A549 (cell line): ENCODE results near the gene TRABD2B. TPM values are rescaled to one million over a fixed set of nuclear protein-coding genes. Genes with fewer than 3 reads are reported as not detected.
A peak's percentile ranks its signal among the peaks of the same experiment; 100 is the strongest.

Experiments
- ATAC-seq, 2 experiments: fragments of 200-7000 bp in 1 of 2; fragments of >200 bp in 1 of 2; cut with Nextera tagmentation in 1 of 2; cut with Tn5 transposase in 1 of 2; 3 replicates each; pipeline versions ENCODE4 v1.8.0 to v1.9.1; 2018 to 2020; ENCODE audit warnings: mild to moderate bottlenecking in 1 of 2, moderate library complexity in 1 of 2
- CTCF ChIA-PET: fragments of 300-600 bp; sonication (Branson Sonifier 250); formaldehyde crosslinking; extraction: SDS; loops from one replicate; lab custom pipeline; 2021; ENCODE audit warnings: antibody characterized with exemption, inconsistent platforms; lab: Yijun Ruan, JAX
- POLR2A ChIA-PET: fragments of 350-600 bp; formaldehyde crosslinking; extraction: SDS; loops from one replicate; lab custom pipeline; 2021; ENCODE audit warnings: antibody characterized with exemption, inconsistent platforms; lab: Yijun Ruan, JAX
- DNase-seq, 2 experiments: peaks; one replicate each; pipeline versions ENCODE4 v3.0.0 to v3.0.0-alpha.2; 2011 to 2016; ENCODE audit warnings: low read depth in 1 of 2, low spot score in 1 of 2
- FAIRE-seq: peaks from 2 replicates; lab custom pipeline; 2011; peaks lifted over from hg19 to GRCh38; lab: Jason Lieb, UNC
- H3K27ac ChIP-seq, 2 experiments: fragments of >200 bp; sonication (Bioruptor Twin); formaldehyde crosslinking; 3 replicates each; pipeline ENCODE4 v1.5.1; 2016 to 2017
- H3K4me1 ChIP-seq: fragments of >200 bp; sonication (Bioruptor Twin); formaldehyde crosslinking; 3 replicates; pipeline ENCODE4 v1.6.1; 2016
- H3K4me2 ChIP-seq: fragments of >200 bp; sonication (Bioruptor Twin); formaldehyde crosslinking; 3 replicates; pipeline ENCODE4 v1.6.1; 2016
- H3K4me3 ChIP-seq: fragments of >200 bp; sonication (Bioruptor Twin); formaldehyde crosslinking; 3 replicates; pipeline ENCODE4 v1.5.1; 2016
- H3K9me3 ChIP-seq: fragments of >200 bp; sonication (Bioruptor Twin); formaldehyde crosslinking; 3 replicates; pipeline ENCODE4 v1.6.1; 2016
- BHLHE40 ChIP-seq: IDR thresholded peaks from 2 replicates; pipeline ENCODE4 v1.6.1; 2012; ENCODE audit warnings: low read depth, low read length, inconsistent platforms
- CHD2 ChIP-seq: fragments of 150-350 bp; IDR thresholded peaks from 2 replicates; pipeline ENCODE4 v1.6.1; 2014; ENCODE audit warnings: low read length; ENCODE audit not compliant: partially characterized antibody
- E2F6 ChIP-seq: IDR thresholded peaks from 2 replicates; pipeline ENCODE4 v1.6.1; 2012; ENCODE audit warnings: low read depth, borderline replicate concordance
- EHF ChIP-seq: fragments of 250-450 bp; sonication (Bioruptor Pico); IDR thresholded peaks from 2 replicates; pipeline ENCODE4 v1.5.0; 2020; ENCODE audit warnings: mild to moderate bottlenecking
- EHMT2 ChIP-seq: fragments of 200-600 bp; sonication (generic); IDR thresholded peaks from 2 replicates; pipeline ENCODE4 v1.6.1; 2016; ENCODE audit warnings: antibody characterized with exemption, low read depth, mild to moderate bottlenecking, moderate library complexity
- ELK1 ChIP-seq: fragments of 150-350 bp; IDR thresholded peaks from 2 replicates; pipeline ENCODE4 v1.6.1; 2014; ENCODE audit warnings: low read depth, mild to moderate bottlenecking, low read length
- FOSL2 ChIP-seq, 2 experiments: fragments of 450-650 bp in 1 of 2; fragments of >200 bp in 1 of 2; sonication (Bioruptor Twin) in 1 of 2; formaldehyde crosslinking; IDR thresholded peaks; 2 replicates each; pipeline versions ENCODE4 v1.5.0 to v1.6.1; 2016 to 2020; ENCODE audit warnings: mild to moderate bottlenecking in 1 of 2, moderate library complexity in 1 of 2
- HDAC2 ChIP-seq: fragments of 200-600 bp; sonication (generic); IDR thresholded peaks from 2 replicates; pipeline ENCODE4 v1.6.1; 2016
- HES2 ChIP-seq: fragments of >200 bp; sonication (Bioruptor Twin); formaldehyde crosslinking; IDR thresholded peaks from 2 replicates; pipeline ENCODE4 v1.6.1; 2016
- HMGXB4 ChIP-seq: fragments of 250-450 bp; sonication (Bioruptor Pico); IDR thresholded peaks from 2 replicates; pipeline ENCODE4 v1.5.0; 2021; ENCODE audit warnings: mild to moderate bottlenecking, moderate library complexity, borderline replicate concordance
- HOXA7 ChIP-seq: fragments of 250-450 bp; sonication (Bioruptor Pico); IDR thresholded peaks from 2 replicates; pipeline ENCODE4 v1.5.0; 2020; ENCODE audit warnings: mild to moderate bottlenecking, moderate library complexity
- HOXB13 ChIP-seq: fragments of 250-450 bp; sonication (Bioruptor Pico); IDR thresholded peaks from 2 replicates; pipeline ENCODE4 v1.5.0; 2020; ENCODE audit warnings: low read depth, mild to moderate bottlenecking, moderate library complexity
- HOXB5 ChIP-seq: fragments of 250-450 bp; sonication (Bioruptor Pico); IDR thresholded peaks from 2 replicates; pipeline ENCODE4 v1.5.0; 2020; ENCODE audit warnings: mild to moderate bottlenecking, moderate library complexity
- JUNB ChIP-seq: fragments of >200 bp; sonication (Bioruptor Twin); formaldehyde crosslinking; IDR thresholded peaks from 2 replicates; pipeline ENCODE4 v1.6.1; 2016
- KDM5A ChIP-seq: fragments of 200-600 bp; sonication (generic); IDR thresholded peaks from 2 replicates; pipeline ENCODE4 v1.6.1; 2016; ENCODE audit warnings: antibody characterized with exemption, mild to moderate bottlenecking
- MAX ChIP-seq: IDR thresholded peaks from 2 replicates; pipeline ENCODE4 v1.6.1; 2012
- MAZ ChIP-seq: fragments of 150-350 bp; IDR thresholded peaks from 2 replicates; pipeline ENCODE4 v1.6.1; 2014; ENCODE audit warnings: antibody characterized with exemption, low read depth, low read length, borderline replicate concordance
- MYC ChIP-seq: IDR thresholded peaks from 2 replicates; pipeline ENCODE4 v1.6.1; 2012; ENCODE audit warnings: mild to moderate bottlenecking, inconsistent platforms, low read length, improper control_type of control experiment, borderline replicate concordance
- NPAS2 ChIP-seq: fragments of 250-450 bp; sonication (Bioruptor Pico); IDR thresholded peaks from 2 replicates; pipeline ENCODE4 v1.8.0; 2022; ENCODE audit warnings: mild to moderate bottlenecking, moderate library complexity, borderline replicate concordance
- NR3C1 ChIP-seq: fragments of >200 bp; sonication (Bioruptor Twin); formaldehyde crosslinking; IDR thresholded peaks from 3 replicates; pipeline ENCODE4 v1.6.1; 2017
- PHF8 ChIP-seq: fragments of 200-600 bp; sonication (generic); IDR thresholded peaks from 2 replicates; pipeline ENCODE4 v1.6.1; 2016; ENCODE audit warnings: low read depth, mild to moderate bottlenecking, antibody characterized with exemption, moderate library complexity, borderline replicate concordance
- POLR2A ChIP-seq: IDR thresholded peaks from 2 replicates; pipeline ENCODE4 v1.6.1; 2012; ENCODE audit warnings: mild to moderate bottlenecking, low read length
- RARB ChIP-seq: fragments of 250-450 bp; sonication (Bioruptor Pico); IDR thresholded peaks from 2 replicates; pipeline ENCODE4 v1.8.0; 2021; ENCODE audit warnings: mild to moderate bottlenecking, moderate library complexity
- SMC3 ChIP-seq: fragments of >200 bp; sonication (Bioruptor Twin); formaldehyde crosslinking; IDR thresholded peaks from 3 replicates; pipeline ENCODE4 v1.6.1; 2018; ENCODE audit warnings: inconsistent platforms
- TFCP2L1 ChIP-seq: fragments of 250-450 bp; sonication (Bioruptor Pico); IDR thresholded peaks from 2 replicates; pipeline ENCODE4 v1.5.0; 2021; ENCODE audit warnings: mild to moderate bottlenecking
- TP53 ChIP-seq: fragments of 250-450 bp; sonication (Bioruptor Pico); IDR thresholded peaks from 2 replicates; pipeline ENCODE4 v1.5.0; 2021; ENCODE audit warnings: mild to moderate bottlenecking, moderate library complexity
- ZFP36 ChIP-seq: fragments of 450-650 bp; IDR thresholded peaks from 2 replicates; pipeline ENCODE4 v1.6.1; 2014; ENCODE audit warnings: borderline replicate concordance; ENCODE audit not compliant: partially characterized antibody
- WGBS: methylation state at CpG from one replicate; pipeline ENCODE4 v1.1.6; 2017; ENCODE audit errors: missing lambda C conversion rate; 5-methylcytosine and 5-hydroxymethylcytosine counted together
- polyA plus RNA-seq, 4 experiments: library from polyadenylated mRNA; depleted of rRNA in 3 of 4; stranded (reverse); fragments of >200 nt; fragmentation: RNase III in 1 of 4; extraction: RNeasy Plus Mini Kit Qiagen cat#74134 plus additional on column Dnase treatment in 1 of 4; gene quantifications; 2 replicates in 3 of 4; 3 replicates in 1 of 4; pipeline ENCODE4 v1.2.3, GENCODE V29; 2011 to 2017

The TRABD2B gene
- polyA plus RNA-seq, 2 of the 4 experiments (the other 2 are of a cell fraction), result 0.04 to 0.21 TPM

GRCh38 chr1:48017716-48018115 lies 20.5 kb upstream of the TRABD2B start:
- CTCF ChIA-PET, result interaction anchor here (2.2 kb wide), 1 partner anchor 20 kb away, joined by 7 read pairs; the partner anchor contains the start of gene TRABD2B
- no peak overlapping the region for H3K4me3 ChIP-seq
- H3K4me2 ChIP-seq, result 0 out of 3 replicates have a peak overlapping the region, but pooled peaks have one; percentile 32
- no peak overlapping the region; a peak in 1 of 6 replicates for H3K27ac ChIP-seq
- no peak for TF ChIP-seq NR3C1
- no peak for TF ChIP-seq HOXA7
- no peak for TF ChIP-seq POLR2A
- TF ChIP-seq HMGXB4, result no peak
- TF ChIP-seq PHF8, result no peak
- no peak for TF ChIP-seq E2F6
- no peak for TF ChIP-seq TP53 (CRISPR knock-in tag)
- no peak for TF ChIP-seq MAX
- TF ChIP-seq, all 56 proteins: peak for 0
- DNase-seq (peak in 1 of 2 experiments; percentile 6), ATAC-seq (peak in 1 of 2 experiments; percentile 63; a peak in 3 of 6 replicates), FAIRE-seq (no peak)
- WGBS, result 2% methylated on average over 2 of the region's 4 CpGs
- POLR2A ChIA-PET, result no interaction called here
- Histone ChIP-seq H3K9me3 (no peaks in the 10 kb centered on the region), H3K4me1 (no peaks in the 10 kb centered on the region)

GRCh38 chr1:48016515-48016914 lies 19.3 kb upstream of the TRABD2B start:
- TF ChIP-seq TP53 (CRISPR knock-in tag) (no peak), TFCP2L1 (no peak), MYC (no peak), POLR2A (no peak), JUNB (no peak), ELK1 (no peak), NPAS2 (CRISPR knock-in tag) (no peak), SMC3 (no peak), EHF (no peak), HOXB5 (no peak), ZFP36 (no peak), CHD2 (no peak)
- H3K4me2 ChIP-seq, result no peak overlapping the region
- no peaks in the 10 kb centered on the region for H3K4me1 ChIP-seq
- WGBS, result 49% methylated on average over 7 of the region's 7 CpGs
- POLR2A ChIA-PET, result no interaction called here
- no peak overlapping the region for H3K4me3 ChIP-seq
- no peak for FAIRE-seq
- no peak for DNase-seq
- H3K27ac ChIP-seq, result no peak overlapping the region
- CTCF ChIA-PET, result interaction anchor here (1.4 to 2.2 kb wide), 2 partner anchors 11 to 19 kb away, joined by 3 to 7 read pairs; partner anchors contain the start of gene TRABD2B
- no peaks in the 10 kb centered on the region for H3K9me3 ChIP-seq
- ATAC-seq, result no peak

GRCh38 chr1:48013270-48013669 lies 16.1 kb upstream of the TRABD2B start:
- no peak for TF ChIP-seq HES2
- no peak for TF ChIP-seq KDM5A
- TF ChIP-seq HDAC2, result no peak
- TF ChIP-seq MAZ, result no peak
- TF ChIP-seq E2F6, result no peak
- TF ChIP-seq MAX, result no peak
- no peak for TF ChIP-seq EHMT2
- no peak for TF ChIP-seq BHLHE40
- TF ChIP-seq RARB (CRISPR knock-in tag), result no peak
- TF ChIP-seq FOSL2 (IDR thresholded peaks at IDR 0.05), result no peak
- no peak for TF ChIP-seq FOSL2 (CRISPR knock-in tag; IDR thresholded peaks at IDR 0.05)
- TF ChIP-seq HOXB13 (CRISPR knock-in tag), result no peak
- no peak for TF ChIP-seq EHF
- no peak overlapping the region for H3K4me2 ChIP-seq
- DNase-seq, result no peak
- no peaks in the 10 kb centered on the region for H3K9me3 ChIP-seq
- ChIA-PET CTCF (no interaction called here), POLR2A (no interaction called here)
- no peak for ATAC-seq
- H3K27ac ChIP-seq, result no peak overlapping the region
- no peak overlapping the region for H3K4me3 ChIP-seq
- H3K4me1 ChIP-seq, result no peaks in the 10 kb centered on the region
- FAIRE-seq, result no peak
